HG02885 (cell line): ENCODE measurements around the gene SLC39A11.

Source experiments
- ATAC-seq: cut with Tn5 transposase; IDR thresholded peaks from one replicate; pipeline ENCODE4 v1.9.1; 2021; ENCODE audit warnings: mild to moderate bottlenecking; ENCODE audit not compliant: unreplicated experiment, poor library complexity

Gene SLC39A11

GRCh38 chr17:72984926-72985325 is 107.6 kb downstream of the SLC39A11 start:
- no peak for ATAC-seq

- ATAC-seq, result no peak
Observed at GRCh38 chr17:72984145-72984925, 108.2 kb downstream of the SLC39A11 start.

- no peak for ATAC-seq
Observed at GRCh38 chr17:72982680-72983079, 109.8 kb downstream of the SLC39A11 start.

GRCh38 chr17:72978593-72979218 is 113.8 kb downstream of the SLC39A11 start:
- ATAC-seq, result no peak

GRCh38 chr17:72977771-72978417 is 114.6 kb downstream of the SLC39A11 start:
- ATAC-seq, result peak; percentile 27

- ATAC-seq, result peak; percentile 66
Observed at GRCh38 chr17:72976971-72977770, 115.3 kb downstream of the SLC39A11 start.

GRCh38 chr17:72975509-72975908 is 117.0 kb downstream of the SLC39A11 start:
- ATAC-seq, result no peak

GRCh38 chr17:72974605-72975232 is 117.8 kb downstream of the SLC39A11 start:
- ATAC-seq, result no peak

- ATAC-seq, result no peak
Observed at GRCh38 chr17:72972263-72972951, 120.1 kb downstream of the SLC39A11 start.

GRCh38 chr17:72971226-72971880 is 121.1 kb downstream of the SLC39A11 start:
- no peak for ATAC-seq

- no peak for ATAC-seq
Observed at GRCh38 chr17:72970797-72971196, 121.7 kb downstream of the SLC39A11 start.

GRCh38 chr17:72970246-72970645 is 122.2 kb downstream of the SLC39A11 start:
- no peak for ATAC-seq

- no peak for ATAC-seq
Observed at GRCh38 chr17:72969293-72969906, 123.1 kb downstream of the SLC39A11 start.

GRCh38 chr17:72968798-72969197 is 123.7 kb downstream of the SLC39A11 start:
- ATAC-seq, result no peak

- ATAC-seq, result no peak
Observed at GRCh38 chr17:72967977-72968585, 124.4 kb downstream of the SLC39A11 start.

- no peak for ATAC-seq
Observed at GRCh38 chr17:72967277-72967970, 125.1 kb downstream of the SLC39A11 start.

- ATAC-seq, result no peak
Observed at GRCh38 chr17:72962106-72962505, 130.4 kb downstream of the SLC39A11 start.
